AG09319 (cell line): ENCODE results near the gene PCBP3.

ENCODE experiments used
- DNase-seq: peaks from one replicate; pipeline ENCODE4 v3.0.0-alpha.2; 2010; ENCODE audit warnings: low read depth; ENCODE audit errors: extremely low read depth
- TF ChIP-seq, protein P1 (sequence below): IDR thresholded peaks from 2 replicates; pipeline ENCODE4 v1.5.1; 2011; ENCODE audit warnings: low read depth, mild to moderate bottlenecking, inconsistent platforms, low read length, moderate library complexity

PCBP3 gene

DNA sequence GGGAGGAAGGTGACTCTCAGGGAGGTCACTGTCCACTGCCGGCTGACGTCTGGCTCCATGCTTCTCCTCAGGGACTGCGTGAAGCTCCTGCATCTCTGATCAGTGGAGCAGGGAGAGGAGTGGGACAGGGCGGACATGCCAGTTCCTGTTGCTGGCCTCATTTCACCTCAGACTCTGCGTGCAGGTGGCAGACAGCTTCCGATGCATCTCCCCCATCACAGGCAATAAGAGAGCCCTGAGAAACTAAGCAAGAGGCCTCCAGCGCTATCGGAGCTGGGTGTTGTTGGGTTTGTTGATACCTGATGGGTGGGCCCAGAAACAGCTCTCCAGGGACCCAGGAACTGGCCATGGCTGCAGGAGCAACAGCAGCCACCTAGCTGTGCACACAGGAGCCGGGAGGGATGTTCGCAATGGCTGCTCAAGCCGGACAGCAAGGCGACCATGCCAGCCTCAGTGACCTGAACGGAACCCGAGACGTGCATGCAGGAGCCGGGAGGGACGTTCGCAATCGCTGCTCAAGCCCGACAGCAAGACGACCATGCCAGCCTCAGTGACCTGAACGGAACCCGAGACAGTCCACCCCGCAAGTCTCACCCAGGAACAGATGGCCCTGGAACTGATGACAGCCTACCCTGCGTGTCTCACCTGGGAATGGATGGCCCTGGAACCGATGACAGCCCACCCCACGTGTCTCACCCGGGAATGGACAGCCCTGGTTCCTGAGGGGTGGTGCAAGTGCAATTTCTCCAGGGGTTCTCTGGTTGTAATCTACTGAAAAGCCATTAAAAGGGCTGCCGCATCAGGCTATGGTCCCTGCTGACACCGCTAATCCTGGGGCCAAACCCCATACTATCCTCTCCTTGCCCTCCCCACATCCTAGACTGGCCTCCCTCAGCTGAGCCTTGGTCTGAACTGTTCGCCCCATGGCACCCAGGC lies 14.2 kb upstream of the PCBP3 start:
- TF ChIP-seq, protein P1, sequence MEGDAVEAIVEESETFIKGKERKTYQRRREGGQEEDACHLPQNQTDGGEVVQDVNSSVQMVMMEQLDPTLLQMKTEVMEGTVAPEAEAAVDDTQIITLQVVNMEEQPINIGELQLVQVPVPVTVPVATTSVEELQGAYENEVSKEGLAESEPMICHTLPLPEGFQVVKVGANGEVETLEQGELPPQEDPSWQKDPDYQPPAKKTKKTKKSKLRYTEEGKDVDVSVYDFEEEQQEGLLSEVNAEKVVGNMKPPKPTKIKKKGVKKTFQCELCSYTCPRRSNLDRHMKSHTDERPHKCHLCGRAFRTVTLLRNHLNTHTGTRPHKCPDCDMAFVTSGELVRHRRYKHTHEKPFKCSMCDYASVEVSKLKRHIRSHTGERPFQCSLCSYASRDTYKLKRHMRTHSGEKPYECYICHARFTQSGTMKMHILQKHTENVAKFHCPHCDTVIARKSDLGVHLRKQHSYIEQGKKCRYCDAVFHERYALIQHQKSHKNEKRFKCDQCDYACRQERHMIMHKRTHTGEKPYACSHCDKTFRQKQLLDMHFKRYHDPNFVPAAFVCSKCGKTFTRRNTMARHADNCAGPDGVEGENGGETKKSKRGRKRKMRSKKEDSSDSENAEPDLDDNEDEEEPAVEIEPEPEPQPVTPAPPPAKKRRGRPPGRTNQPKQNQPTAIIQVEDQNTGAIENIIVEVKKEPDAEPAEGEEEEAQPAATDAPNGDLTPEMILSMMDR, result no peak
- no peak for DNase-seq

DNA sequence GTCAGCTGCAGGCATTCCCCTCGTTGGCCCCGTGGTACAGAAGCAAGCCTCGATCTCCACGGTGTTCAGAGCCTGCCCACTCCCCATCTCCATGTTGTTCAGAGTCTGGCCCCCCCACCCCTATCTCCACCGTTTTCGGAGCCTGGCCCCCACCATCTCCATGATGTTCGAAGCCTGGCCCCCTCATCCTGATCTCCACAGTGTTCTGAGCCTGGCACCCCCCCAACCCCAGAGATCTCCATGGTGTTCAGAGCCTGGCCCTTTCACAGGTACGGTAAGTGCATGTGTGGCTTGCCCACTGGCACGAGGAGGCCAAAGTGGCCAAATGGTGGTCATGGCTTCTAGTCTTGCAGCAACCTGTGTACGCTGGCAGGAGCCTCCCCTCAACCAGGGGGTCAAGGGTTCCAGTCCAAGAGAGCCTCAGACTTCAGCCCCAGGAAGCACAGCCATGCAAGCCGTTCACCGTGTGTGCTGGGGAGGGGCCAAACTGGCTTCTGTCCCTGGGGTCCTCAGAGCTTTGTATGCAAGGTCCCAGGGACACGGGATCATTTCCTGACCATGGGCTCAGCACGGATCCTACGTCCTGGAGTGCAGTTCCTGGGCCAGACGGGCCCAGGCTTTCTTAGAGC lies 13.3 kb upstream of the PCBP3 start:
- TF ChIP-seq, protein P1, result no peak
- no peak for DNase-seq

DNA sequence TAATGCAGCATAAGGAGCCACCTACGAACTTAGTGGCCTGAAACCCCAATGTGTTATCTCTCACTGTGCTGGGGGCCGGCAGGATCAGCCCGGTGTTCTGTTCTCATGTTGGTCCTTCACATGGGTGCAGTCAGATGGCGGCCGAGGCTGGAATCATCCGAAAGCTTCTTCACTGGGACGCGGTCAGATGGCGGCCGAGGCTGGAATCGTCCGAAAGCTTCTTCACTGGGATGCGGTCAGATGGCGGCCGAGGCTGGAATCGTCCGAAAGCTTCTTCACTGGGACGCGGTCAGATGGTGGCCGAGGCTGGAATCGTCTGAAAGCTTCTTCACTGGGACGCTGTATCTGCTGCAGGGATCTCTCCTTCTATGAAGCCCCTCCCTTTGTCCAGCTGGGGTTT lies 12.6 kb upstream of the PCBP3 start:
- TF ChIP-seq, protein P1, result no peak

DNA sequence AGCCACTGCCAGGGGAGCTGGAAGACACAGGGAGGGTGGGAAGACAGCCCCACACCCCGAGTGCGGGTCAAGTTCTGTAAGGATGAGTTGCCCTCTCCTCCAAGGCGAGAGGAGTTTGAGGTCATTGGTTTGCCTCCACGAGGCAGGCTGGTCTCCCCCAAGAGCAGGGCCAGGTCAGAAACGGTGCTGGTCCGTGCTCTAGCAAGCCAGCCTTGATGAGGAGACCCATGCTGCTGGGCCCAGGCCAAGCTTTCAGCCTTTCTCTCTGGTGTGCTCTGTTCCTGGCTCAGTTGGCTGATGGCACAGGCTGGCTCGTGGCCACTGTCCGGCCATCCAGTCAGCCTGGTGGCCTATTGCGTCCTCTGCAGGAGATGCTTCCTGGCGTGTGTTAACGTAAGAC lies 12.0 kb upstream of the PCBP3 start:
- TF ChIP-seq, protein P1, result no peak

More for the DNA sequence above, 12.6 kb upstream of the PCBP3 start:
- no peak for DNase-seq

DNA sequence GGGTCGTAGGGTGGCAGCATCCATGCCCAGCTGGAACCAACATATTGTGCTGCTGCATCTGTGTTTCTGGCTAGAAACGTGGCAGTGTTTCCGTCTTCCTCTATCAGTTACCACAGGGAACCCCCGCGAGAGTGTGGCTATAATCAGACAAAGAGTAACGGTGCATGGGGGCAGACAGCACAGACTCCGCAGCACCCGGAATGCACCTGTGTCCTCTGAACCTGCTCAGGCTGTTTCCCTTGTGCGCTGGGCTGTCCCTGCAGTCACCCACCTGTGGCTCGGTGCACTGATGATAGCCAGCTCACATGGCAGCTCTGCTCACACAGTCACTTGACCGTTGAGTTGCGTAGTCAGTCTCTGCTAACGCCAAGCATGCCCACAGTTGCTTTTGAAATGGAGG lies 11.4 kb upstream of the PCBP3 start:
- DNase-seq, result no peak
- TF ChIP-seq, protein P1, result no peak

More for the DNA sequence above, 12.0 kb upstream of the PCBP3 start:
- DNase-seq, result no peak

DNA sequence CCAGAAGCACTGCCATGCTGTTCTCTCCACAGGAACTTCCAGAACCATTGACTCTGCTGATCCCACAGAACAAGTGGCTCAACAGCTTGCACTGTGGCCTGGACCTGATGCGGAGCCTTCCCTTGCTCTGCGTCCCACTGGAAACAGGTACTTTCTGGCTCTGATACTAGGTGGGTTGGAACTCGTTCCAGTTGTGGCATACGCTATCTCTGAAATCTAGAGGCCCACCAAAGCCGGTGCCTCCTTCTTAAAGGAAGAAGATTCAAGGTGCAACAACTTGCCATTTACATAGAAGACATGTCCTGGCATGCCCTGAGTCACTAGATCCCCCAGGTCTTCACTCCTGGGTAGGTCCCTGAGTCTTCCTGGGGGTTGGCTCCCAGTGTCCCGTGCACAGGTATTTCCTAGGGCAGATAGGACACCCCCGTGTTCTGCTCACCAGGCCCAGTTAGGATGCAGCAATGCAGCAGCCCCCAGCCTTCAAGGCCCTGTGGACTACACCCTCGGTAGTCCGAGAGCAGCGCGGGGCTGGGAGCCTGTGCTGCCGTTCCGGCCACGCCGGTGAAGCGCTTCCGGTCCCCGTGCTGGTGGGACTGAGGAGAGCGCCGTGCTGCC lies 10.8 kb upstream of the PCBP3 start:
- DNase-seq, result no peak
- TF ChIP-seq, protein P1, result no peak
